ENCODE data around the gene LALBA. TPM values are rescaled to one million over a fixed set of nuclear protein-coding genes. Genes with fewer than 3 reads are reported as not detected.
"Not testable (repeated sequence)": the region's sequence is repeated elsewhere in the genome, so short reads cannot be mapped to it uniquely, and the experiment has no call there.

LALBA gene
- total RNA-seq, 1 donor from 2014 or later = not detected

- DNase-seq (ENCODE audit: low read depth, low spot score) = no peak
Observed at GRCh38 chr12:48532601-48533000, 37.2 kb downstream of the LALBA start.

GRCh38 chr12:48527891-48528670 lies 41.8 kb downstream of the LALBA start:
- no peak for DNase-seq (ENCODE audit: low read depth, low spot score)

GRCh38 chr12:48525332-48525731 lies 44.5 kb downstream of the LALBA start, which contains the start of gene OR8S1:
TSS of gene OR8S1 (plus strand) at chr12:48525632. CDS start at chr12:48525632, 0 bp downstream.
- no peak for DNase-seq (ENCODE audit: low read depth, low spot score)

GRCh38 chr12:48520381-48520780 lies 49.5 kb downstream of the LALBA start:
- DNase-seq (ENCODE audit: low read depth, low spot score) = not testable (repeated sequence)

Other genes starting within 250 kb of the LALBA start
- gene ZNF641, start 219.1 kb downstream of the LALBA start, total RNA-seq = 3.5 and 11.6 TPM in 2 replicates
- gene ANP32D, start 97.5 kb downstream of the LALBA start, total RNA-seq = 0.11 TPM in 1 of 2 replicates, not detected in the other
- not detected in 2 replicates for gene C12orf54, start 87.5 kb downstream of the LALBA start, total RNA-seq
- not detected in 2 replicates for gene OR8S1, start 44.4 kb downstream of the LALBA start, total RNA-seq
- 34.8 and 61.3 TPM in 2 replicates for gene KANSL2, start 112.2 kb upstream of the LALBA start, total RNA-seq
- 20.5 and 28.9 TPM in 2 replicates for gene CCNT1, start 146.7 kb upstream of the LALBA start, total RNA-seq
- gene ADCY6, start 219.0 kb upstream of the LALBA start, total RNA-seq = 34.2 and 40.6 TPM in 2 replicates
- 18.7 and 20.9 TPM in 2 replicates for gene CACNB3, start 248.4 kb upstream of the LALBA start, total RNA-seq

Data from pulmonary artery endothelial cell (primary cell).